GM12864 (cell line): ENCODE results near the gene SCN4B.

Experiments used
- DNase-seq: peaks from one replicate; pipeline ENCODE4 v3.0.0-alpha.2; 2011; ENCODE audit warnings: low read depth
- H3K4me3 ChIP-seq: 2 replicates; pipeline ENCODE4 v1.5.1; 2011; ENCODE audit warnings: mild to moderate bottlenecking, low read depth, low read length, control low read depth
- TF ChIP-seq, protein P1 (sequence below): IDR thresholded peaks from 2 replicates; pipeline ENCODE4 v1.5.1; 2011; ENCODE audit warnings: low read depth, mild to moderate bottlenecking, moderate library complexity, low read length, control low read depth, inconsistent platforms; ENCODE audit errors: missing control alignments

SCN4B gene

DNA sequence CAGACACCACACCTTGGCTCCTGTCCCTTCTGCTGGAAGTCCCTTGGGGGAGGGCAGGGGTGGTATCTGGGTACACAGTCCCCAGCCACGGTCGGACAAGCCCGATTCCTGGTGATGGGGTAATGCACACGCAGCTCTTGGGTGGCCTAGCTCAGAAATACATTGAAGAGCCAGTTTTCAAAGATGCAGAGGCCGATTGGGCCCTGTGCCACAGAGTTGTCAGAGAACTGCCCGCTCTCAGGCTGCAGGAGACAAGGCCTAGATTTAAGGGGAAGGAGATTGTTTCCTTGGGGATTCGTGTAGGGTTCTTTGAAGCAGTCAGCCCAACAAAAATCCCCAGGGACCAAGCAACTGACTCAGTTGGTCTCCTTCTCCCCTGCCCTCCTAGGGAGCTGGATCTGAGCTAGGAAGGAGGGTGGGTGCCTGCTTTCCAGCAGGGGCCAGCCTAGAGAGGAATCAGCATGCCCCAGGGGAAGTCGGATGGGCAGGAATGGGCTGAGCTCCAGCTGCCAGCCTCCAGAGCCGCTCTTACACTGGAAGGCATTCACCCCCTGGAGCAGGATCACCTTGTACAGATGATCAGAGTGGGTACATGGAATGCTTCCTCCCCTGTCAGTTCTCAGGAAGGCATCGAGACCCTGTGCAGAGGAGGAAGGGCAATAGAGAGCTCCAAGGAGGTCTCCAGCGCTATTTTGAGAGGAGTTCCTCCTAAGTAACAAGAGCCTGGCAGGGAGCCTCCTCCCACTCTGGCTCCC lies 3.3 kb upstream of the SCN4B start:
- TF ChIP-seq, protein P1, sequence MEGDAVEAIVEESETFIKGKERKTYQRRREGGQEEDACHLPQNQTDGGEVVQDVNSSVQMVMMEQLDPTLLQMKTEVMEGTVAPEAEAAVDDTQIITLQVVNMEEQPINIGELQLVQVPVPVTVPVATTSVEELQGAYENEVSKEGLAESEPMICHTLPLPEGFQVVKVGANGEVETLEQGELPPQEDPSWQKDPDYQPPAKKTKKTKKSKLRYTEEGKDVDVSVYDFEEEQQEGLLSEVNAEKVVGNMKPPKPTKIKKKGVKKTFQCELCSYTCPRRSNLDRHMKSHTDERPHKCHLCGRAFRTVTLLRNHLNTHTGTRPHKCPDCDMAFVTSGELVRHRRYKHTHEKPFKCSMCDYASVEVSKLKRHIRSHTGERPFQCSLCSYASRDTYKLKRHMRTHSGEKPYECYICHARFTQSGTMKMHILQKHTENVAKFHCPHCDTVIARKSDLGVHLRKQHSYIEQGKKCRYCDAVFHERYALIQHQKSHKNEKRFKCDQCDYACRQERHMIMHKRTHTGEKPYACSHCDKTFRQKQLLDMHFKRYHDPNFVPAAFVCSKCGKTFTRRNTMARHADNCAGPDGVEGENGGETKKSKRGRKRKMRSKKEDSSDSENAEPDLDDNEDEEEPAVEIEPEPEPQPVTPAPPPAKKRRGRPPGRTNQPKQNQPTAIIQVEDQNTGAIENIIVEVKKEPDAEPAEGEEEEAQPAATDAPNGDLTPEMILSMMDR = no peak
- no peak overlapping the region for H3K4me3 ChIP-seq
- DNase-seq = no peak

DNA sequence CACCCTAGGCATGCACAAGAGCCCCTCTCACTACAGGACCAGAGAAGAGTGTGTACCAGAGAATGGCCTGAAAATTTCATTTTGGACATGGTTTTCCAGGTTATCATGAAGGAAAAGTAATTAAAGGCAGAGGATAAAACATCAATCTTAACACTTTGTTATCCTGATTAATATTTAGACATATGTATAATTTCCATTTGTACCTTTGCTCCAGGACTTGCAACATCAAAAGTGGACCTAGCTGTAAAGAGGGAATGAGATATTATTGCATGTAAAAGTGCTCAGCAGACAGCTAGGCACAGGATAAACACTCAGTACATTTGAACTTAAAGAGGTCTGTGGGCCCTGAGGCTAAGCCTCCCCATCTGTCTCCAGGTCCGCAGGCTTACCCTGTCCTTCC lies 2.0 kb upstream of the SCN4B start:
- no peak overlapping the region for H3K4me3 ChIP-seq

DNA sequence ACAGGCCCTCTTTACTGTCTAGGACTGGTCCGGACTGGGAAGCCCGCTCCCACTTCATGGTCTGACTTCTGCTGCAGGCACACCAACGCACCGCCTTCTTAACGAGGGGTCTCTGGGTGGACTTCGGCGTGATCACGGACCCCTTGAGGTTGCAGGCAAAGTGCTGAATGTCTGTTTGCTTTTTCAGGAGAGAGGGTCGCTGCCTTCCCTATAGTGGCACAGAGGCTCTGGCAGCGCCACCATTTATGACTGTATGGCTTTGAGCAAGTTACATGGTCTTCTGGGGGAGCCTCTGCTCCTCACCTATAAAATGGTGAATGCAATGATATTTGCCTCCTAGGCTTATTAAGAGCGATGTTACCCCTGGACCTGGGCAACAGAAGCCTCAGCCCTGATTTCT lies 1.4 kb upstream of the SCN4B start:
- TF ChIP-seq, protein P1 = no peak
- no peak overlapping the region for H3K4me3 ChIP-seq
- no peak for DNase-seq

More for the DNA sequence above, 2.0 kb upstream of the SCN4B start:
- no peak for DNase-seq
- TF ChIP-seq, protein P1 = no peak

DNA sequence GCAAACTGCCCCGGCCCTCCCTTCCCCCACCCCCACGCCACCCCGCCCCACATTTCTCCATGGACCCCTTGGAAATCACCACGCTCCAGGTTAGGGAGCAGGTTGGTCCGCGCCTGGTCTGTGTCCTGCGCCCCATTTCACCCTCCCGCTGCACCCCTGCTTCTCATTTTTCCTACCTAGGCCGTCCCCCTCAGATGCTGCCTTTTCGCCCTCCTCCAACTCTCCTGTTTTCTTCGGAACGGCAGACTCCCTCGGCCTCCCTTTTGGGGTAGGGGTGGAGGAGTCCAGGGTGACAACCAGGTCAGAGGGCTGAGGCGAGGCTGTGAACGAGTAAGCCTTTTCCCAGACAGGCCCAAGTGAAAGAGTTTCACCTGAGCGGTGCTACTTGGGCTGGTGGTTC lies 893 bp upstream of the SCN4B start:
- TF ChIP-seq, protein P1 = no peak
- H3K4me3 ChIP-seq = no peak overlapping the region
- no peak for DNase-seq

DNA sequence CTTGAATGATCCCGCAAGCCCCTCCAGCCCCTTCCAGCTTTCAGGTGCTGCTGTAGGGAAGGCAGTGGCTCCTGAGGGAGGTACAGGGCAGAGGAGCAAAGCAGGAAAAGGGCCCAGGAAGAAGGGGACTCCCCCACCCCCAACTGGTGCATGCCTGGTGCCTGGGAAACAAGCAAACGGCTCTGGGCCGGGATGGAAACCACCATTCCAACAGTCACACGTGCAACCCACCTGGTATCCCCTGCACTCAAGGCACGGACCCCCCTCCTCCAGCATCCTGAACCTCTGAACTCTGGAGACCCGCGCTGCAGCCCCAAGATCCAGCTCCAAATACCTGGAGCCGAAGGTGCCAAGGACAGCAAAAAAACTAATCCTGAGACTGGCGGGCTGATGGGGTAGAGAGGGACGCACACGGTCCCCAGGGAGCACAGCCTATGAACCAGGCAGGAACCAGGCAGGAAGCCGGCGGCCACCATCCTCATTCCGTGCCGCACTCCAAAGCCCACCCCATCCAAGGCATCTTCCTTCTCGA lies 537 bp downstream of the SCN4B start:
- no peak overlapping the region for H3K4me3 ChIP-seq
- TF ChIP-seq, protein P1 = no peak
- DNase-seq = no peak

DNA sequence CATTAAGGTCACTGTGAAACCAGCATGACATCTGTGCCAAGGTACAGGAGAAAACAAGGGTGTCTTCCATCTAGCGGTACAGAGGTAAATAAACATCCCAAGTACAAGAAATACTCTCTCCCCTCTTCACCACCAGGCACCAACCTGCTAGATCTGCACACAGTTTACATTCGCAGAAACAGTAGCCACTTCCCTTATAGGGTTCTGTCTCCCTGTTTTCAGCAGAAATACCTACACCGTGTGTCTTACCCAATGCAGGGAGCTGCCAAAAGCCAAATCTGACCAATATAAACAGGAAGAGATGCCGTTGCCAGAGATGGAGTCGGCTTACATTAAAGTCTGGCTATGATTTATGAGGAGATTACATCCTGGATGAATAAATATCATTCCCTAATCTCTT lies 1.2 kb downstream of the SCN4B start:
- H3K4me3 ChIP-seq = no peak overlapping the region
- TF ChIP-seq, protein P1 = no peak
- no peak for DNase-seq

DNA sequence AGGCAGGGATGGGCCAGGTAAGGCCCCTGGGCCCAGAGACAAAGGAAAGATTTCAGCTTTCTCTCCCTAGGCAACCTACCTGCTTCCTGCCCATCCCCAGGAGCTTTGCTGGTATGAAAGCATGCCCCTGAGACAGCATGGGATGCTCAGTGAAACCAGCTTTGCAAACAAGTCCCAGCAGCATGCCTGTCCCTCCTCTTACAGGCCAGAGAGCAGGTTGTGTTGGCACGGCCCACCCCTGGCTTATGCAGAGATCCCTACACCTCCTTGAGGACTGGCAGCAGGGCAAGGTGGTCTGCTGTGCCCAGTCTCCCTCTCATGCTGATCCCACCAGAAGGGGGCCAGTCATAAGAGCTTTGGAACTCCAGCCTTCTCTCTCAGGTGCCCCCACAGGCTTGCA lies 3.1 kb downstream of the SCN4B start:
- TF ChIP-seq, protein P1 = no peak
- no peak overlapping the region for H3K4me3 ChIP-seq

More for the DNA sequence above, 3.1 kb downstream of the SCN4B start:
- no peak for DNase-seq
